ENCODE results near the gene NPR1. TPM values are rescaled to one million over a fixed set of nuclear protein-coding genes. Genes with fewer than 3 reads are reported as not detected.

Gene NPR1
- total RNA-seq, 1 donor from 2014 or later = 45.9 TPM

- H3K4me3 ChIP-seq = no peak overlapping the region
- no peaks in the 10 kb centered on the region for H3K4me1 ChIP-seq
- DNase-seq (ENCODE audit: extremely low spot score in 2 of 2) = no peak
- no peaks in the 10 kb centered on the region for H3K9me3 ChIP-seq
- intact Hi-C loops (cut with DNase I) = no loop called here
- H3K36me3 ChIP-seq = no peaks in the 10 kb centered on the region
- H3K27me3 ChIP-seq = no peaks in the 10 kb centered on the region
- H3K27ac ChIP-seq = no peak overlapping the region
- TF ChIP-seq POLR2AphosphoS5 (IDR thresholded peaks at IDR 0.05; ENCODE audit: insufficient read depth in 1 of 2, low read depth in 1 of 2) (no peak), CTCF (IDR thresholded peaks at IDR 0.05) (no peak)
These were observed 7.3 kb downstream of the NPR1 start for GRCh38 chr1:153685544-153686340.

GRCh38 chr1:153687346-153688125 lies 9.0 kb downstream of the NPR1 start:
- H3K4me1 ChIP-seq = no peaks in the 10 kb centered on the region
- TF ChIP-seq POLR2AphosphoS5 (IDR thresholded peaks at IDR 0.05; ENCODE audit: insufficient read depth in 1 of 2, low read depth in 1 of 2) = no peak
- TF ChIP-seq POLR2A (IDR thresholded peaks at IDR 0.05) = no peak
- TF ChIP-seq CTCF (IDR thresholded peaks at IDR 0.05) = no peak

GRCh38 chr1:153688276-153688675 lies 9.8 kb downstream of the NPR1 start:
- intact Hi-C loops (cut with DNase I) = no loop called here
- no peak overlapping the region for H3K27ac ChIP-seq
- H3K9me3 ChIP-seq = no peaks in the 10 kb centered on the region
- no peaks in the 10 kb centered on the region for H3K36me3 ChIP-seq
- DNase-seq (ENCODE audit: extremely low spot score in 2 of 2) = no peak
- no peak overlapping the region for H3K4me3 ChIP-seq
- TF ChIP-seq POLR2AphosphoS5 (IDR thresholded peaks at IDR 0.05; ENCODE audit: insufficient read depth in 1 of 2, low read depth in 1 of 2) (no peak), CTCF (IDR thresholded peaks at IDR 0.05) (no peak), POLR2A (IDR thresholded peaks at IDR 0.05) (no peak)
- H3K27me3 ChIP-seq = no peaks in the 10 kb centered on the region
- no peaks in the 10 kb centered on the region for H3K4me1 ChIP-seq

More at GRCh38 chr1:153687346-153688125, 9.0 kb downstream of the NPR1 start:
- Histone ChIP-seq H3K4me3 (no peak overlapping the region), H3K27ac (no peak overlapping the region), H3K36me3 (no peaks in the 10 kb centered on the region), H3K9me3 (no peaks in the 10 kb centered on the region), H3K27me3 (no peaks in the 10 kb centered on the region)
- no peak for DNase-seq (ENCODE audit: extremely low spot score in 2 of 2)
- intact Hi-C loops (cut with DNase I) = no loop called here

- DNase-seq (ENCODE audit: extremely low spot score in 2 of 2) = no peak
- no peak for TF ChIP-seq CTCF (IDR thresholded peaks at IDR 0.05)
- no peak for TF ChIP-seq POLR2A (IDR thresholded peaks at IDR 0.05)
- no peak for TF ChIP-seq POLR2AphosphoS5 (IDR thresholded peaks at IDR 0.05; ENCODE audit: insufficient read depth in 1 of 2, low read depth in 1 of 2)
- Histone ChIP-seq H3K36me3 (no peaks in the 10 kb centered on the region), H3K9me3 (no peaks in the 10 kb centered on the region), H3K27ac (no peak overlapping the region), H3K4me3 (no peak overlapping the region), H3K27me3 (no peaks in the 10 kb centered on the region), H3K4me1 (no peaks in the 10 kb centered on the region)
- intact Hi-C loops (cut with DNase I) = no loop called here
These were observed 10.3 kb downstream of the NPR1 start for GRCh38 chr1:153688736-153689328.
